Measurements from ENCODE around the gene CD47.
A peak's percentile ranks its signal among the peaks of the same experiment; 100 is the strongest.

CD47 gene

DNA sequence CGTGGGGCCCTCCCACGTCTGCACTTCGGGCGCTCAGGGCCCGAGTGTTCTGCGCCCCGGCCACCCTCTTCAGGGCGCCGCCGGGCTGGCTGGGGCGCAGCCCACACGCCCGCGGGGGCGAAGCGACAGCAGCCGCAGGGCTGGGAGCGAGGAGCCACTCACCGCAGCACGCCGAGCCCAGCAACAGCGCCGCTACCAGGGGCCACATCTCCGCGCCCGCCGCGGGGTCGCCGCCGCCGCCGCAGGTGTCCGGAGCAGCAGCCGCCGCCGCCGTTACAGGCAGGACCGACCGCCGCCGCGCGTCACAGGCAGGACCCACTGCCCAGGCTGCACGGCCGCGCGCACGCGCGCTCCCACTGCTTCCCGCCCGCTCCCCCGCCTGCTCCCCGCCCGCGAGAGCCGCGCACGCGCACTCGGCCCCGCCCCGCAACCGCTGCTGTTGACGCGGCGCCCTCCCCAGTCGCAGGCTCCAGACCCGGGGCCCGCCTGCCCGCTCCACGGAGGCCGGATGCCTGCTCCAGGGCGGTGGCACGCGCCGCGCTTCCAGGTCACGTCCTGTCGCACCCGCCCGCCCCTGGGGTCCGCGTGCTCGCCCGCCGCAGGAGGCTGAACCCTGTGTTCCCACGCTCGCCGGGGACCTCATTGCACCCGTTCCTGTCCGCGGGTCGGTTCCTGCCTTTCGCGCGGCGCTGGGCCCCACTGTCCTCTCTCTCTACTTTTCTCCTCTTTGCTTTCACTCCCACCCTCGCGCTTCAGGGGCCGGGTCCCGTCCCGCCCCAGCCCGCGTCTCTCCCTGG, at the start of gene CD47:
Gene CD47, minus strand, starts transcription at position 331 of the 797 bp plus-strand sequence. Its CDS starts 123 bp downstream, at position 208.
- peak; percentile 93 to 94 for DNase-seq

DNA sequence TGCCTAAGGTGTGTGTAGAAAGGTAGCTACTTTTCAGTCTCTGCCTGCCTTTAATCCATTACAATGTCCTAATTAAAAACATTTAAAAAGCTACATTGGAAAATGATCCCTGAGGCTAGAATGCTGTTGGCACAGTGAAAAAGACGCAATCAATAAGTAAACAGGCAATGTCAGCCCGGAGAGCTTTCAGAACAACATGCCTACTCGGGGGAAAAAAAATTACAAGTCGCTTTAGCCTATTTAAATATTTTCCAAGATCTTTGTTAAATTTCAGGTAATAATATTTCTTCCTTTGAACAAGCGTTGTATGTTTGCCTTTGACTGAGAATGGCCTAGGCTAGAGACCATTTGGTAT, 46.6 kb upstream of the CD47 start:
- no peak for DNase-seq

DNA sequence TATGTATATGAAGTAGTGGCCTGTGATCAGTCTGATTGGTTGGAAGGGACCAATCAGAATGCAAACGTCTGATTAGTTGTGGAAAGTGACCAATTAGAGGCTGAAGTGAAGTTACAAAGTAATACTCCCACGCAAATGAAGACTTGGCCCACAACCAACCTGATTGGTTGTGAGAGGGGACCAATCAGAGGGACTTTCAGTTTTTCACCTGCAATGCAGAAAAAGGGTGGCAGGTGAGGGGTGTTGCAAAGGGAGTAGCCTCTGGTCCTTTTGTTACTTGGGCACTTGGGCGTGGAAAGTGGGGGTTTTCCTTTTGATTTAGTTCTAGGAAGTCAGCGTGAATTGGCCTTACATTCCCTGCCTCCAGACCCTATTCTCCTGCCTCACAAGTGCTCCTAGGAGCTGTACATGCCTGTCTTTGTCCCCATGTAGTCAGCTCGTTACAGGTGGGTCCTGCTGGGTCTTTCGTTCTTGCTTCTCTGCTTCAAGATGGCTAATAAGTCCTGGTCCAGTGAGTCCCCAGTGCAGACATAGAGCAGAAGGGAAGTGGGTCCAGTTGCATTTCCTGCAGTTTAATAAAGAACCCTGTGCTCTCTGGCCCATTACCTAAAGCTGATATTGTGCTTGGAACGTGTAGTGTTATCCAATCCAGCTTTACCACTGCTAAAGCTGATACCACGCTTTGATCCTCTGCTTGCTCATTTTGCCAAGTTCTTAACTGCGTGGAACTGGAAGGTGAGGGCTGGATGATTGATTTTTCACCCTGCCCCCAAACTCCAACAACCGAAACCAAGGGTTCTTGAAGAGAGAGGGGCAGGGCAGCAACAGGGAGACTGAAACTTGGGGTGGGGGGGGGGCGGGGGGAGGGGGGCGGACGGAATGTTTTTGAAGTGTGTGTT, 46.0 kb upstream of the CD47 start:
- no peak for DNase-seq

DNA sequence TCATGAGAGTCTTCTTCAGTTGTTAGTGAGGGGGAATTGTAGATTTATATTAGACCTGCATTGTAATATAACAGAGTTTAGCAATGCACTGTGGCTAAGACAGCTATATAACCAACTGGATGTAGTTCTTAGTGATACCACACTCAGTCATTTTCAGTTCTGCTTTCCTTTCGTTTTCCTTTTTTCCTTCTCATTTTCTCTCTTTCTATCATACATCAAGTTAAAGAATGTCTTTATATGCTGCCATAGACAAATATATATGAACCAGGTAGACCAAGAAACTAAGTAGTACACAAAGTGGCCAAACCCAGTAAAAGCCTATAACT, 43.7 kb upstream of the CD47 start:
- DNase-seq: no peak

DNA sequence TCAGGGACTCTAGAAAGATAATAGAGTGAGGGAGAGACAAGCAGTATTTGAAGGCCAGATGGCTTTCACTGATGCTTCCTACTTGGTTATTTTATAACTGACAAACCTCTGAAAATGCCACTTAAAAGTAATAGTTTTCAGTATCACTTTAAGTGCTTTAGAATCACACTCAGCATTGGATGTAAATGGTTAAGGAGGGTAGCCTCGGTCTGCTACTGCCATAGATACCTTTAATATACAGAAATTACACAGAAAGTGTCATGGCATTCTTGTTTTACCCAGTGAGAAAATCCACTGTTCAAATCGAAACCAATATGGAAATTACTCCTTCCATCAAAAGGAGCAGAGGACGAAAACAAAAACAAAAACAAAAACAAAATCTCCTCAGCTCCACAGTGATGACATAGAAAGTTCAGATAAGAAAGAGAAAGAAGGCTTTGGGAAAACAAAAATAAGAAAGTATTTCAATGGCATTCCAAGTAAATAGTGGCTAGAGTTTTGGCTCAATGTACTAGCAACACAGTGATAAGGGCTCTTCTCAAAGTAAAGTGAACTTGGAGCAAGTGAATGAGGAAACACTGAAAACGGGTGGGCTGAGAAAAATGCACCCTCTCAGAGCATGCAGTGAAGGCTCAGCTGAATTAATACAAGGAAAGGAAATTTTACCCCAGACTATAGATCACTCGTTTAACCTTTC, 43.2 kb upstream of the CD47 start:
- no peak for DNase-seq

DNA sequence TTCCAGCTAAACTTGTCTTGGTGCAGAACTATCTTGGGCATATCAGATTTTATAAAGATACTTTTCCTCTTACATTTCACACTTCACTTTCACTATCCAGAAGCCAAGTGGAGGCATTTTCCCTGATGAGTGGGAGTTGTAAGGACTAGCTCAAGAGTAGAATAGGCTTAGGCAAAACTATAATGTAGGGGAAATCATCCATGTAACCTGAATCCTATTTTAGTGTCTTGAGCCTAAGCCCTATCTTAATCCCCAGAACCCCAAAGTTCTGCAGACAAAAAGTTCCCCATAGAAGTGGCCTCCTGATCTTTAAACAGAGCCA, 42.2 kb upstream of the CD47 start:
- no peak for DNase-seq

DNA sequence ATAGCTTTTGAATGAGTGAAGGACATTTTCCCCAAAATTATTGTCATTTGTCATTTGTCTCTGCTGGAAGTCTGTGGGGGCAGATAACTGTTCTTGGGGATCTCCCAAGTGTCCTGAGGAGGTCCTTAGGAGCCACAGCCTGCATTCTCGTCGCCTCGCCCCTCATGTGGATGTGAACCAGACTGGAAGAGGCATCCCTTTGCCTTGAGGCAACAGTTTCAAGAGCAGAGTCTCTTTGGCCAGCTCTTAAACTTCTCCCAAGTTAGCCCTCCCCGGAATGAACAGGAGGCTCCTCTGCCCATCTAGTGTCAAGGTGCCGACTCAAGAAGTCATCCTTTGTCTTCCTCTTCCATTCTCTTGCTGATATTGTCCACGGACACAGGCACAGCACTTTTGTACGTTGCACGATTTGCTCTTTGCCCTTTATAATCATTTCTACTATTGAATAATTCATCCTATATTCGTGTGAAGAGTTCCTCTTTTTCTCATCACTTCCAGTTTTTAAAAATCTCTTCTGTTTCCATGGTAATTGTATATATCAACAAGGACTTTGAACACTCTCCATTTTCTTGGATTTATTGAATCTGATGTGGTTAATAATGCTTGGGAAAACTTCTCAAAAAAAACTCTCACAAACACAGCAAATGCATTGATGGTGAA, 40.8 kb upstream of the CD47 start:
- DNase-seq: no peak

DNA sequence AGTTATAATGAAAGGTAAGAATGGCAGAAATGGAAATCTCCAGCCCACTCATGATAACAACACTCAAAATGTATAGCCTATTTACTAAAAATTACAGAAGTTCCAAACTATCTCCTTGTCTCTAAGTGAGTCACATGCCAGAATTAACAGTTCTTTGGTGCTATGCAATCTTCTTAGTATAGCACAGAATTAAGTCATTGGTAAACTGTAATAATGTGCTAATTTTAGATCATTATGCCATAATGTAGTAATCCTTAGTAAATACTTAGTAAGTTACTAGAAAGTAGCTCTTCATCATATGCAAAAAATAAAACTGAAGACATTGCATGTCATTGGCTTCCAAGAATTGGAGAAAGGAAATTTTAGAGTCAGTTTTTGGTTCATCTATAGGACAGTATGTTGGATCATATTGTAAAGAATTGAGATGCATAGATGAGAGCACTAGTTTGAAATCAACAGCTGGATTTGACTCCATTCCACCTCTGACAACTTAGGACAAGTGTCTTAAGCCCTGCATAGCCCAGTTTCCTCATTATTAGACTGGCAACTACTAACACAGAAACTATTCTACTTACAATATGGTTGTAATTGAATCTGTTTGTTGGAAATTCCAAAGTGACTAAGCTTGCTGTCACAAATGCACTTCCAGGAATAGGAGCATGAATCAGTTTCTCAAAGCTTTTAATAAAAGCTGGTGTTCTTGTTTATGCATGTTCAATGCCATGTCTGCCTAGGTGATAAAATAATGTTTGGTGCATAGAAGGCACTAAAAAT, 40.1 kb upstream of the CD47 start:
- DNase-seq: no peak

DNA sequence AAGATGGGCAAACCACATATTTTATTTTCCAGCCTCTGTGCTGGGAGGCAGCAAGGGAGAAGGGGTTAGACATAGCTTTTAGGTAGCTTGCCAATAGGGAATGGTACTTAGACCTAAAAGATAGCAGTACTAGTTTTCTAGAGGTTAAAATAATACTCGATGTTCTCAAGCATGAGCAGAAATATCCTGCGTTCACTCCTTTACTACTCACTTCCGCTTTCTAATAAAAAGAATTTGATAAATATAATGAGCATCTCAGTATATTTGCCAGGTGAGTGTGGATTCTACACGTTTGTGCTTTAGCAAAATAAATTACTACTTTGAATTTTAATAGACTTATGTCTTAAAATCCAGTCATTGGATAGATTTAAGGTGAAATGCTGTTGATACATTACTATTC, 39.4 kb upstream of the CD47 start:
- no peak for DNase-seq

DNA sequence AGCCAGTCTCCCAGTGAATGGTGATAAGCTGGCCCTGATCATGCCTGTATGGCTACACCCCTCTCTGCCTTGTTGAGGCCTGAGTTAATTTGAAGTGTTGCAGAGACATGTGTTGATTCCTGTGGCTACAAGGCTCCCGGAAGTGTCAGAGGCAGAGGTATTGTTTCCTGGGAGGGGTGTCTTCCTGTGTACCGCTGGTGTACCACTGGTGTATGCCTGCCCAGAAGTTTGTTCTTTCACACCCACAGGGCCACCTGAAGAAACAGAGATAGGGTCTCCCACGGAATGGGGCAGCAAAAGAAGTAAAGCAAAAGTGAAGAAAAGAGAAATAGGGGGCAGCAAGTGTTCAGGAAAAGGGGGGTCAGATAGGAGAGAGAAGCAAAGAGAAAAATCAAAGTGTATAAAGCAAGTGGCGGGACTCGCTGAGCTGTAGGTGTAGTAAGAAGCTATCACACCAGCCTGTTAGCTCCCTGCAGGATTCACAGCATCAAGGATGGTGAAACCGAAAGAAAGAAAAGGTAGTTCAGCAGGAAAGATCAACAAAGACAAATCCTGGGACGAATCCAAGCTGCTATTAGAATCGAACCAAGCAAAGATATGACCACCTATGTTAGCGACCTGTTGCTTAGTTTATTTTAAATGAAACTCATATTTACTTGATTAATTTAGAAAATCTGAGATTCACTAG, 36.6 kb upstream of the CD47 start:
- DNase-seq: peak; percentile 58 to 63

DNA sequence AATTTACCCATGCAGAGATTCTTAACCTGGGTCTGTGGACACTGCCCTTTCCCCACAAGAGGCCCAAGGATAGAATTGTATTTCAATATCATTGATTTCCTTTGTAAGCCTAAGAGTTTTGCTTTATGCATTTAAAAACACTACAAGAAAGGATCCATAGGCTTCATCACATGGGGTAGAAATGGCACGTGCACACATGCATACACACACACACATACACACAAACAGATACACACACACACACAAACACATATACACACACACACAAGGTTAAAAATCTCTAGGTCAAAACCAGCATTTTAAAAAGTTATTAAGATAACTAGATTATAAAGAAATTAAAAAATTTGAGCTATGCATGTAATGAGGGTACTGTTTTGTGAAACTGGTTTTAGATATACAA, 35.5 kb upstream of the CD47 start:
- no peak for DNase-seq

DNA sequence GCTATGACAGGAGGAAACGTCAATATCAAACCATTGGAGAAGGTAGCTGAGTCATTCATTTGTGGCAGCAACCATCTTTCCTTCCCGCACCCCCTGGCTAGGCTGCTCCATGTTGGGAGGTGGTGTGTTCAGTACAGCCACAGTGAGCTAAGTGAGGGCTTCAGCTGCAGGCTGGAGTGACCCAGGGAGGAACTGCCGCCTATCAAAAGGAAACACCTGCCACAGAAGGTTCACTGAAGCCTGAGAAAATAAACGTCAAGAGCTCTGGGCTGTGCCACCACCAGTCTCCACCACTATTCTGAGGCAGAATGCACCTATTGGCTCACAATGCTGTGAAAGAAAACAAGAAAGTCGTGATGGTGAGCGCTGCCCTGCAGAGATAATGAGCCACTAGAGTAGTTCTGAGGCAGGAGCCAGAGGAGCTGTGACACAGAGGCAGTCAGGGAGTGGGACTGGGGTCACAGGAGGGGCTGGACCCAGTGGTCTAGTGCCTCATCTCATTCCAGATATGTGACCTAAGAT, 34.8 kb upstream of the CD47 start:
- peak; percentile 58 to 64 for DNase-seq

DNA sequence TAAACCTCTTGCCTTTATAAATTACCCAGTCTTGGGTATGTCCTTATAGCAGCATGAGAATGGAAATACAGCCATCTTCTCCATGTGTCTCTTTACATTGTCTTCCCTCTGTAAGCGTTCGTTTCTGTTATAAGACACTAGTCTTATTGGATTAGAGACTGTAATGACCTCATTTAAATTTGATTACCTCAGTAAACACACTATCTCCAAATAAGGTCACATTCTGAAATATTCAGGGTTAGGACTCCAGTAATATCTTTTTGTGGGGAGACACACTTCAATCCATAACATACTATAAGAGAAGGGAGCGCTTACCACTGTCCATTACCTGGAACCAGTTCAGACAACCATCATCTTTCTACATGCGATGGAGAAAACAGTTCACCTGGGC, 34.3 kb upstream of the CD47 start:
- no peak for DNase-seq

DNA sequence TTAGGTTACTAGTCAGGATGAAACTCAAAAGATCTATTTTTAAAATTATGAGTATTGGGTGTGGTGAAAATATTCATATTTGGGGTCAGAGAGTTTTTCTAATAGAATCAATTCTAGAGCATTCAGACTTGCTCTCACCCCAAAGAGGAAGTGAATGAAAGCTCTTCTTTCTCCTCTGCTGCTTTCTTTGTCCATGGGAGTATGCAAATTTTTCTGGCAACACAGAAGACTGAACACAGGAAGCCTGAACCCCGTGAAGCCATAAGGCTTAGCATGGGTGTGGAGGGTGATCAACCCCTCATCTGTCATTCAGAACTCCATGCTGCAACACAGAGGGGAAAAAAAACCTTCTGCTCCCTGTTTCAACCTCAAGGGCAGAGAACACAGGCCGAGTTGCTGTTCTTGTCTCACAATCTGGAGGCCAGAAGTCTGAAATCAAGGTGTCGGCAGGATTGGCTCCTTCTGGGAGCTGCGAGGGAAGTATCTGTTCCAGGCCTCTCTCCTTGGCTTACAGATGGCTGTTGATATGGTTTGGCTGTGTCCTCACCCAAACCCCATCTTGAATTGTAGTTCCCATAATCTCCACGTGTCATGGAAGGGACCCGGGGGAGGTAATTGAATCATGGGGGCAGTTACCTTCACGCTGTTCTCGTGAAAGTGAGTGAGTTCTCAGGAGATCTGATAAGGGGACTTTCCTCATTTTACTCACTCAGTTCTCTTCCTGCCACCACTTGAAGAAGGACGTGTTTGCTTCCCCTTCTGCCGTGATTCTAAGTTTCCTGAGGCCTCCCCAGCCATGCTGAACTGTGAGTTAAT, 33.7 kb upstream of the CD47 start:
- peak; percentile 70 to 77 for DNase-seq

DNA sequence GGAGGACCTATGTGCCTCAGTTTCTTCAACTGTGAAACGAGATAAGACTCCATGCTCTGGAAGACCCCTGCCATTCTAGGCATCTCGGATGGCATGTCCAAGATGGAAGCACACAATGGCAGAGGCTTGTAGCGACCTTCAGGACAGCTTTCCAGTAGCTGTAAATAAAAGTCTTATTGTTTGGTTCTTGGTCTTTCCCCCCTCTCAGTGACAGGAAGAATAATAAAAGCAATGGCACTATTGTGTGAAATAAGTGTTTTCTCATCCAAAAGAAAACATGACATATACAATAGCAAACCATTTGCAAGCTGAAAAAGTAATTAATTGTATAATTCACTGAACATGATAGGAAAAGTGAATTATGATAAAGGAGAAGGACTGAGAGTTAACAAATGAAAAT, 32.5 kb upstream of the CD47 start:
- DNase-seq: no peak

DNA sequence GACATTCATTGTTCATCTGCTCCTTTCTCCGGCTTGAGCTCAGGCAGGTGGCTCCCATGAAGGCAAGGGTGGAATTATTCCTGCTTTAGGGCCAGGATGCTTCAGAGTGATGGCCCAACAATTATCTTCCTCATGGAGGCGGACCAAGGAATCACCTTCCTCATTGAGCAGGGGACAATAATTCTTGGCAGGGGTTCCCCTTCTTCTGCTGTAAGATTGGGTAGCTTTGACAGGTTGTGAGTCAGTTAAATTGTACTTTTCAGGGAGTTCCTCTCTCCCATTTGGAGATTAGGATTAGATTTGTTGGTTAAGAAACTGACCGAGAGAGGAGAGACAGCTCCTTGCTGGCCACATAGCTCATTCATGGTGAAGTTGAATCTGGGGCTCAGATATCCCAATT, 31.4 kb upstream of the CD47 start:
- DNase-seq: no peak

DNA sequence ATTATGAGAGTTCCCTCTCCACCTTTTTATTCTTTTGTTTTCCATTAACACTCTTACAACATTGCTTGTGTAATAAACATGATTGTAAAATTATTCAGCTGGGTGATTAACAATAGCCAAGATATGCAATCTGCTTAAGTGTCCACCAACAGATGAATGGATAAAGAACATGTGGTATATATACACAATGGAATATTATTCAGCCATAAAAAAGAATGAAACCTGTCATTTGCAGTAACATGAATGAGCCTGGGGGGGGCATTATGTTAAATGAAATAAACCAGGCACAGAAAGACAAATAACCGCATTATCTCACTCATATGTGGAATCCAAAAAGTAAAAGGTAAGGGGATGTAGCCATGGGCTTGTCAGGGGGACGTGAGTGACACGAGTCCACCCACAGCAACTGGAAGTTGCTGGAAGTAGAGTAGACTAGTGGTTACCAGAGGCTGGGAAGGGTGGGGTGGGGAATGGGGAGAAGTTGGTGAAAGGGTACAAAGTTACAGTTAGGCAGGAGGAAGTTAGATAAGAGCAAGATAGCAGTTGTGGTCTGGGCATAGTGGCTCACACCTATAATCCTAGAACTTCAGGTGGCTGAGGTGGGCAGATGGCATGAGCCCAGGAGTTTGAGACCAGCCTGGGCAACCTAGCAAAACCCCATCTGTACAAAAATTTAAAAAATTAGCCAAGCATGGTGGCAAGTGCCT, 28.7 kb upstream of the CD47 start:
- no peak for DNase-seq

DNA sequence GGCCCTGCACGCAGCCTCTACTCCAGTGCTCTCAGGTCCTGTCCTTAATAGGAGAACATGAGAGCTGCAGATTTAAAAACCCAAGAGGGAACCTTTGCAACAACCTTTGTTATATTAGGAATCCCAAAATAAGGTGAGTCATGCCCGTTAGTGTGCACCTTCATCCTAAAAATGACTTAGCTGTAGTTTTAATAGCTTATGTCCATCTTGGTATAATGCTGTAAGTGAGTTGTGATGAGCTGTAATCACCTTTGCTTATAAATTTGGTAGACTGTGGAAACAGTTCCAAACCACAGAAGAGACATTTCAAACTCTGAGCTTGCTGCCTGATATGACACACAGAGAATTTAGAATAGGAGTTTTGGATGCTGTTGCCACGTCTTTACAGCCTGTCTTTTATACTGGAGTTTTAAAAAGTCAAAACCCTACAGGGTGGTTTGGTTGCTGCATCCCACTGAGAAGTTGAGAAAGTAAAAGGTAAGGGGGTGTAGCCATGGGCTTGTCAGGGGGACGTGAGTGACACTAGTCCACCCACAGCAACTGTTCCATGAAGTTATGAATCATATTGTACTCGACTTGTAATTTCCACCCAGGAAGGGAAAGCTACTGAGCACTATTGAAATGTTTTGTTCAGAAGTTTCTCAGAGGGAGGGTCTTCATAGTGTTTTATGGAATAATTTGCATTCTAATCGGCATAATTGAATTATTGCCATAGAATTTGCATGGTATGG, 27.4 kb upstream of the CD47 start:
- DNase-seq: peak in 1 of 2 experiments; percentile 23

DNA sequence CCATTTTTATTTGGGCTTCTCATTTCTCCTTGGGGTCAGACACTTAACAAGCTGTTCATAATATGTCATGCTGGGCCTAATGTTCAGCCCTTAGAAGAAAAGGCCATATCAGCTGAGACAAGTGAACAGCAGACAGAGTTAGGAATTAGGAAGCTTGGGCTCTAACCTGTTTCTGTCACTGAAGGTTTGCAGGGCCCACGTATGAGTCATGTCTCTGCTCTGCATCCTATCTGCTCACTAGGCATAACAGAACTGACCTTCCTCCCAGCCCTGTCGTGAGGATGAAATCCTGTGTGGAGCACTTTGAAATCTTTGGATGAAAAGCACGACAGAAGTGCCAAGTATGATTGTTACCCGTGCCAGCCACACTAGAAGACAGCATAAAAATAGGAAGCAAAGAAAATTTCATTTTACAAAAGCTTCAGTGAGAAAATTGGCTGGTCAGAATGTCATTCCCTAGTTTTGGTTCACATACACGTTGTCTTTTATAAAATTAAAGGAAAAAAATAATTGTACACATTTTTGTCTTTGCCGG, 26.5 kb upstream of the CD47 start:
- no peak for DNase-seq

Measured in activated CD4-positive, alpha-beta T cell treated with anti-CD3 and anti-CD28 coated beads, Interleukin-2, amount 50 U/mL, for 4 hours (primary cell).